Fibroblast of gingiva (primary cell): ENCODE data around the gene TRAPPC3.

ENCODE experiments used
- DNase-seq: peaks from one replicate; pipeline ENCODE4 v3.0.0-alpha.2; 2011; ENCODE audit warnings: low read depth

Gene TRAPPC3

DNA sequence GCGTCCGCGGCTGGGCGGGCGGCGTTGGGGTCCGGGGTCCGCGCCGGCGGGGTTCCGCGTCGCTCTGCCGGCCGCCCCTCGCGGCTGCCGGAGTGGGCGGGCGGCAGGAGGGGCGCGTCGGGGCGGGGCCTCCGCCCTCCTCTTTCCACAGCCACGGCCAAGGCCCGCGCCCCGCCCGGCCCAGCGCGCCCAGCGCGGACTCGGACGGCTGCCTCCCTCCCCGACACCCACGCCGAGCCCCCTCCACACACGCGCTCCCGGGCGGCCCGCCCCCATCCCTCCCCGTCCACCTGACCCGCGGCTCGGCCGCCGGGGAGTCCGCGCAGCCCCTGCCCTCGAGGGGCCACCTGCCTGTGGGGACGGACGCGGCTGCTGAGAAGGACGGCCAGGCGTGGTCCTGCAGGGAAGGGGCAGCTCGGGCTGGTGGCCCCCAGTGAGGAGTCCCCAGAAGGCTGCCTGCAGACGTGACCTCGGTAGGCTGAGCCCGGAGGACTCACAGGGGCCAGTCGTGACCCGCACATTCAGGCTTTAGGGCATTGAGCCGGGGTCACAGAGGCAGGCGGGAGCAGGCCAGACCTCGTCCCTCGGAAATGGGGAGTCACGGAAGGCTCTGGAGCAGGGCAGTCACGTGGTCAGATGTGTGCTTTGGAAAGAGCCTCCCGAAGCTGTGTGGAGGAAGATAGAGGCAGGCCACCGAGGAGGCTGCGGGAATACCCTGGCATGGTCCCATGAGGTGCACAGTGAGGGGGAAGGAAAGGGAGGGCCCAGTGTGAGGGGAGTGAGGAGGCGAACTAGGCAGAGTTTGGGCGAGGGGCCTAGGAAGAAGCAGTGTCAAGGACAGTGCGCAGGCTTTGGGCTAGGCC, 23.9 kb downstream of the TRAPPC3 start, which contains the start of gene COL8A2:
Gene COL8A2, minus strand, starts transcription at position 94 of the 863 bp plus-strand sequence. CDS start 24,980 bp downstream, outside the sequence.
- no peak for DNase-seq

DNA sequence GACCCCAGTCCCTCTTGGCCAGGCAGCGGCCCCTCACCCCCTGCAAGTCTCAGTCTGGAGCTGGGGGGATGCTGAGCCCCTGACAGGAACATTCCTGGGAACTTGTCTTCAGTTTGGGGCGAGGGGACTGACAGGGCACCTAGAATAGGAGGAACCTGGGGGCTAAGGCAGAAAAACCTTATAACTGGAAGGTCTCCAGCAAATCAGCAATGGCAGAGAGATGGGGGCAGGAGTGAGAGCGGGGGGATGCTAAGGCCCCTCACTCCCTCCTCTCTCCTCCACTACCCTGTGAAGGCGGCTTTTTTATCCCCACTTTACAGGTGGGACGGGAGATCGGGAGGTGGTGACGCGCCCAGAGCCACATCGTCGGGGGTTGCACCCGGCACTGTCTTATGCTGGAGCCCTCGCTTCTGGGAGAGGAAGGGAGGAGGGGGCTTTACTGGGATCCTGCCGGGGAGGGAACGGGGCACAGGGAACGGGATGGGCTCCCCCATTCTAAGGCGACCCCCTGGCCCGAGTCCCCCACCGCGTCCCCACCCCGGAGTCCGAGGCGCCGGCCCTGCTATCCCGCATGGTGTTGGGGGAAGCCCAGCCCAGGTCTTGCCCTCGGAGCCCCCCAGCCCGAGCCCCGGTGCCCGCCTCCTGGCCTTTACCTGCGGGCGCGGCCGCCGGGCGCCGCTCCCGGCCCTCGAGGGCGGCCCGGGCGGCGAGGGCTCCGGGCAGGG, 24.7 kb downstream of the TRAPPC3 start:
- no peak for DNase-seq

DNA sequence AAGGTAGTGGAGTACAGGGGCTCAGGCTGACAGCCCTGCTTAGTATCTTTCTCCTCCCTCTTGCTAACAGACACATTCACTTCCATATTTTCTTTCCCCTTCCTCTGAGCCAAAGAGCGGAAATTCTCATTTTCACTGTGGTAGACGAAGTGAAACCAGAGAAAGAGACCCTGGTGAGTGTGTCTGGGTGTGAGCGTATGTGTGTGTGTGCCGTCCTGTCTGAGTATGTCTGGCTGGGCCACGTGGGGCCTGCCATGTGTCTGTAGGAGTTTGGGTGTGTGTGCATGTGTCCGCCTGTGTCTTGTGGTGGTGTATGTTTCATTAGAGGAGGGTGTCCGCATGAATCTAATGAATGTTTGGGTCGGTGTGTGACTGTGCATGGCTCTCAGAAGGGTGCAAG, 25.9 kb downstream of the TRAPPC3 start:
- no peak for DNase-seq

- no peak for DNase-seq
Observed at GRCh38 chr1:36122062-36123030, 26.9 kb downstream of the TRAPPC3 start.

DNA sequence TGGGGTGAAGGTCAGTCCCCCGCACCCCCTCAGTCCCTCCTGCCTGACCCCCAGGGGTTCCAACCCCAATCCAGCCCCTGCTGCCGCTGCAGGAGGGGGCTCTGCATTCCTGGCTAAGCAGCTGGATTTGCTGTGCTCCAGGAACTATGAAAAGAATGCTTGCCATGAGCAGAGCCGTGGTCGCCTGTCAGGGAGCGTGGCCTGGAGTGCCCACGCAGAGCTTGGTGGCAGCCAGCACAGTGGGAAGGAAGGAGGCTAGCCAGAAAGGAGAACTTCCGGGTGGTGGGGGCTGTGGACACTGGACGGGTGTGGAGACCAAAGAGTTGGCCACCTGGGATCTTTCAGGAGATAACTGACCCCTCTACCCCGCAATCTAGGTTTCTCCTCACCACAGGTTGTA, 29.8 kb downstream of the TRAPPC3 start:
- no peak for DNase-seq

- DNase-seq: no peak
Observed at GRCh38 chr1:36118447-36119204, 30.7 kb downstream of the TRAPPC3 start.

DNA sequence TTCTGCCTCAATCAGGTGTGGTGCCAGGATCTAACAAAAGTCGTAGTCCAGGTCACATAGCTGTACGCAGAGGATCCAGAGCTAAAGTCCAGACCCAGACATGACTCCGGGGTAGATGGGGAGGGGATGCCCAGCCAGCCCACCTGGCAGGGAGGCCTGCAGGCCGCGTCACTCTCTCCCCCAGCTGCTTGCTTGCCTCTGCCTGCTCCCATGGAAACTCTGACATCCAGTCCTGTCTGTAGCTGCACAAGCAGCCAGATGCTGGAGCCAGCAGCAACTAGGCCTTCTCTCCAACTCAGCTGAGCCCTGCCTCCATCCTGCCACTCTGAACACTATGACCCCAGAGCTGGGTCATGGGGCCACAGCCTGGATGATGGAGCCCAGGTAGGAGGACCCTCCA, 32.4 kb downstream of the TRAPPC3 start:
- no peak for DNase-seq

GRCh38 chr1:36115931-36116330, 33.4 kb downstream of the TRAPPC3 start:
- DNase-seq: peak; percentile 46

DNA sequence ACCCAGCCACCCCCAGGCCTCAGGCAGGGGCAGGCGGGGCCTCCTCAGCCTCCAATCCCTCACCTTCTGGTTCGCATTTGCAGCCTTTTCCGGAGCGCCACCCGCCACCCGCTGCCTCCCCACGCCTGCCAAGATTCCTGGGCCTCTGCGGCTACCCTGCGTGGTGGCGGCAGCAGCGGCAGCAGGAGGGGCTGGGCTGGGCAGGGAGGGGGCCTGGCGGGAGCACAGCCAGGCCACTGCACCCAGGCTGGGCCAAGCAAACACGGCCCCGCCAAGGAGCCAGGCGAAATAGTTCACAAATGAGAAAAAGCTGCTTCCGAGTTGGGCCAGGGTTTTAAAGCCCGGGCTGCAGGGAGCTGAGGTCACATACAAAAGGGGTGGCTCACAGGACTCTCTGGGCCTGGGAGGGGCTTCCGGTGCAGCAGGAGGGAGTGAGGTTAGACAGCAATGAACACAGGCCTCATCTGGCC, 34.1 kb downstream of the TRAPPC3 start:
- DNase-seq: peak; percentile 86

GRCh38 chr1:36114371-36114770, 34.9 kb downstream of the TRAPPC3 start:
- no peak for DNase-seq

- DNase-seq: no peak
Observed at GRCh38 chr1:36112823-36113222, 36.5 kb downstream of the TRAPPC3 start.

- DNase-seq: no peak
Observed at GRCh38 chr1:36111151-36111550, 38.1 kb downstream of the TRAPPC3 start.

DNA sequence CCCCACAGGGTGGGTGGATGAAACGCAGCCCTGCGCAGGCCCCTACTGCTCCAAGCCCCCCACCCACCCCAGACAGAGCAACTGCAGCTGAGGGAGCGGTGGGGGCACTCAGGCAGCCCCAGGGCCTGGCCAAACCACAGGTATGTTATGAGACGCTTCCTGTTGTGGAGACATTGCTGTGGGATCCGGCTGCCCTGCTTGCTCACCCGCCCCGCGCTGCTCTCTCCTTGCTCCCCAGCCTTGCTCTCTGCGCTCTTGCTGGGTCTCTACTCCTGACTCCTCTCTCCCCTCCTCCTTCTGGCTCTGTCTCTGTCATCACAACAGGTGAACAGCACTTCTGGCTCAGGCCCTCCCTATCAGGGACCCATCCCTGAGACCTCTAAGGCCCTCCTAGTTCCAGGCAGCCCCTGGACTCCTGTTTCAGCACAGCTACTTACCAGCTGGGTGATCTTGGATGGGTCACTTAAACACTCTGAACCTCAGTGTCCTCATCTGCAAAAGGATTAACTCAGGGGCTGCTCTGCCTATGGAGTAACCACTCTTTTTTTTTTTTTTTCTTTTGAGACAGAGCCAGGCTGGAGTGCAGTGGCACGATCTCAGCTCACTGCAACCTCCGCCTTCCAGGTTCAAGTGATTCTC, 40.1 kb downstream of the TRAPPC3 start:
- DNase-seq: peak; percentile 48

- peak; percentile 43 for DNase-seq
Observed at GRCh38 chr1:36108314-36108713, 41.0 kb downstream of the TRAPPC3 start.

GRCh38 chr1:36107394-36107793, 41.9 kb downstream of the TRAPPC3 start:
- no peak for DNase-seq

DNA sequence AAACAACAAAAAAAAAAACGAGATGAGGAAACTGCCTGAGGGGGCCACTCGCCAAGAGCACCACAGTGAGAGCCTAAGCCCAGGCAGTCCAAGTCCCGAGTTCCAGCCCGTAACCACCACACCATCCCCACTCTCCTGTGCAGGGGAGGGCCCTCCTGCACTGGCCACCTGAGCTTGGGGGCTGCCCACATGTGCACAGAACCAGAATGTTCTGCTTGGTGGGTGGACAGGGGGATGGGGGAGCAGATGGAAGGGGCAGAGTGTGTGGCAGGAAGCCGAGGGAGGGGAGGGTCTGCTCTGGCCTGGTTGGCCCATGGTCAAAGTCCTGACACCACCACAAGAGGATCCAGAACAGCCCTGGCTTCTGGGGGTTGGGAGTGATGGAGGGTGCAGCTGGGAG, 43.0 kb downstream of the TRAPPC3 start:
- no peak for DNase-seq

DNA sequence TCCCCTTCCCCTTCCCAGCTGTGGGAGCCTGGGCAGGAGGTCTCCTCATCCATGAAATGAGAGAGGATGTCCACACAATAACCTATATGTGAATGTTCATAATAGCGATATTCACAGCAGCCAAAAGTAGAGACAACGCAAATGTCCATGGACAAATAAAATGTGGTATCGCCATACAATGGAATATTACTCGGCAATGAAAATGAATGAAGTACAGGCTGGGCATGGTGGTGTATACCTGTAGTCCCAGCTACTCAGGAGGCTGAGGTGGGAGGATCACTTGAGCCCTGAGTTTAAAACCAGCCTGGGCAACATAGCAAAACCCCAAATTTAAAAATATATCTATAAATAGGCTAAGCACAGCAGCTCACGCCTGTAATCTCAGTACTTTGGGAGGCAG, 47.7 kb downstream of the TRAPPC3 start:
- no peak for DNase-seq

- DNase-seq: no peak
Observed at GRCh38 chr1:36100376-36100775, 48.9 kb downstream of the TRAPPC3 start.

- DNase-seq: peak; percentile 57
Observed at GRCh38 chr1:36099681-36100341, 49.5 kb downstream of the TRAPPC3 start.
